GM23338 (cell line): ENCODE results near the gene TSPAN32. TPM values are rescaled to one million over a fixed set of nuclear protein-coding genes. Genes with fewer than 3 reads are reported as not detected.

ENCODE experiments used
- ATAC-seq: fragments of 200-7000 bp; cut with Tn5 transposase; 3 replicates; pipeline ENCODE4 v1.9.1; 2020
- DNase-seq: peaks from one replicate; pipeline ENCODE4 v3.0.0-alpha.2; 2015; ENCODE audit warnings: low spot score
- H2AFZ ChIP-seq: fragments of 200-600 bp; sonication (generic); 2 replicates; pipeline ENCODE4 v1.8.0; 2016; ENCODE audit warnings: antibody characterized with exemption, mild to moderate bottlenecking, moderate library complexity
- H3F3A ChIP-seq: fragments of 200-600 bp; sonication (generic); replicated peaks from 2 replicates; pipeline ENCODE4 v1.8.0; 2017; ENCODE audit warnings: antibody characterized with exemption, mixed run types, low read depth
- H3K27ac ChIP-seq: fragments of 200-600 bp; sonication (generic); 2 replicates; pipeline ENCODE4 v1.6.1; 2016; ENCODE audit warnings: low read depth
- H3K27me3 ChIP-seq: fragments of 200-600 bp; sonication (generic); 2 replicates; pipeline ENCODE4 v1.8.0; 2016; ENCODE audit warnings: mild to moderate bottlenecking, mixed run types, moderate library complexity; ENCODE audit not compliant: insufficient read depth
- H3K36me3 ChIP-seq: fragments of 200-600 bp; sonication (generic); 2 replicates; pipeline ENCODE4 v1.8.0; 2016; ENCODE audit warnings: mild to moderate bottlenecking; ENCODE audit not compliant: insufficient read depth
- H3K4me1 ChIP-seq: fragments of 200-600 bp; sonication (generic); 2 replicates; pipeline ENCODE4 v1.8.0; 2016; ENCODE audit warnings: mild to moderate bottlenecking, moderate library complexity; ENCODE audit not compliant: insufficient read depth
- H3K4me2 ChIP-seq: fragments of 200-600 bp; sonication (generic); 2 replicates; pipeline ENCODE4 v1.7.1; 2017; ENCODE audit warnings: mixed run types
- H3K4me3 ChIP-seq: fragments of 200-600 bp; sonication (generic); 2 replicates; pipeline ENCODE4 v1.6.1; 2016; ENCODE audit warnings: mixed run types
- H3K79me2 ChIP-seq: fragments of 200-600 bp; sonication (generic); replicated peaks from 2 replicates; pipeline ENCODE4 v1.8.0; 2017; ENCODE audit warnings: mild to moderate bottlenecking; ENCODE audit not compliant: insufficient read depth
- H3K9me2 ChIP-seq: fragments of 200-600 bp; sonication (generic); 2 replicates; pipeline ENCODE4 v1.8.0; 2017; ENCODE audit not compliant: insufficient read depth
- H4K20me1 ChIP-seq: fragments of 200-600 bp; sonication (generic); replicated peaks from 2 replicates; pipeline ENCODE4 v1.8.0; 2017; ENCODE audit warnings: mild to moderate bottlenecking; ENCODE audit not compliant: insufficient read depth
- H3K27ac Mint-ChIP-seq: 2 replicates; pipeline ENCODE4 v1.8.0; 2020; ENCODE audit warnings: inconsistent platforms, mild to moderate bottlenecking, moderate library complexity, mixed read lengths
- H3K27me3 Mint-ChIP-seq: 3 replicates; pipeline ENCODE4 v1.8.0; 2022; ENCODE audit warnings: low read depth, mild to moderate bottlenecking, moderate library complexity, mixed read lengths, inconsistent platforms; ENCODE audit not compliant: insufficient read depth, poor library complexity
- H3K36me3 Mint-ChIP-seq: 3 replicates; pipeline ENCODE4 v1.8.0; 2021; ENCODE audit warnings: low read depth, mild to moderate bottlenecking, inconsistent platforms, moderate library complexity, mixed read lengths
- H3K4me1 Mint-ChIP-seq: 3 replicates; pipeline ENCODE4 v1.8.0; 2020; ENCODE audit warnings: mild to moderate bottlenecking, inconsistent platforms, mixed read lengths
- H3K4me3 Mint-ChIP-seq: 3 replicates; pipeline ENCODE4 v1.8.0; 2021; ENCODE audit warnings: moderate library complexity, mild to moderate bottlenecking, inconsistent platforms, mixed read lengths
- H3K9me3 Mint-ChIP-seq: 3 replicates; pipeline ENCODE4 v1.8.0; 2020; ENCODE audit warnings: moderate library complexity, mild to moderate bottlenecking, inconsistent platforms, mixed read lengths
- CREB1 ChIP-seq: fragments of 250-450 bp; sonication (Bioruptor Pico); IDR thresholded peaks from 2 replicates; pipeline ENCODE4 v1.5.0; 2020; ENCODE audit warnings: low read depth, mild to moderate bottlenecking, moderate library complexity
- CTCF ChIP-seq, 2 experiments: fragments of 200-600 bp in 1 of 2; sonication (generic) in 1 of 2; conservative IDR thresholded peaks; 2 replicates each; pipeline versions ENCODE4 v1.5.1 to v1.6.1; 2016 to 2017; ENCODE audit warnings: antibody characterized with exemption in 2 of 2, low read depth in 2 of 2, mild to moderate bottlenecking in 2 of 2, moderate library complexity in 1 of 2
- EZH2phosphoT487 ChIP-seq: fragments of 200-600 bp; sonication (generic); IDR thresholded peaks from one replicate; pipeline ENCODE4 v1.8.1; 2018; ENCODE audit warnings: antibody characterized with exemption; ENCODE audit not compliant: unreplicated experiment
- ZNF462 ChIP-seq: fragments of 250-450 bp; sonication (Bioruptor Pico); IDR thresholded peaks from 2 replicates; pipeline ENCODE4 v1.5.0; 2020; ENCODE audit warnings: mild to moderate bottlenecking, moderate library complexity
- polyA plus RNA-seq: library from polyadenylated mRNA; unstranded; fragments of >200 nt; fragmentation: Nextera tagmentation; extraction: Ambion mirVana; gene quantifications from 2 replicates; pipeline ENCODE4 v1.2.1, GENCODE V29; 2016
- total RNA-seq: library from RNA; depleted of rRNA; stranded (reverse); fragments of >200 nt; shearing (Covaris generic); gene quantifications from 2 replicates; pipeline ENCODE4 v1.2.3, GENCODE V29; 2014

The TSPAN32 gene
- total and polyA plus RNA-seq, 2 experiments from 2014 or later, result not detected

DNA sequence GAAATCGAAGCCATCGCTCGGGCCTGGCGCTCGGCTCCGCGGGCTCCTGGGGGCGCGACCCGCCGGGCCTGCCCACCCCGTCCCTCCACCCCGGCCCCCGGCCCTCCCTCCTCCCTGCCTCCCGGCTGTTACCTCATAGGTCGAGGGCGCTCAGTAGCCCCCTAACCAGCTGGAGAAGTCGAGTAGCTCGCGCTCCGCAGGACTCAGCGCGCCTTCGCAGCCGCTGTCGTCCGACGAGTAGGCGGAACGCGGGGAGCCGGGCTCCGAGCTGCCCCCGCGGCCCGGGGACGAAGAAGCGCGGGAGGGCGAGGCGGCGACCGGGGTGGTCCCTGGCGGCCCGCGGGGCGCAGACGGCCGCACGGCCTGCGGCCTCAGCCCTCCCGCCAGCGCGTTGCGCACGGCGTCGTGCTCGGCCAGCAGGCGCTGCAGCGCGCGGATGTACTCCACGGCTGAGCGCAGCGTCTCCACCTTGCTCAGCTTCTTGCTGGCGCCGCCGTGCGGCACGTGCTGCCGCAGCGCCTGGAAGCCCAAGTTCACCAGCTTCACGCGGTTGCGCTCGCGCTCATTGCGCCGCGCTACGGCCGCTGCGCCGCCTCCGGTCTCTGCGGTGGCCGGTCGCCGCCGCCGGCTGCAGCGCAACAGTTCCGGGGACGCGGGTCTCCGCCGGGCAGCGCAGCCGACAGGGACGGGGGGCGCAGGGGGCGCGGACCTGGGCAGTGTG, 32.1 kb upstream of the TSPAN32 start:
- Mint-ChIP-seq H3K27ac (no peak overlapping the region), H3K36me3 (no peaks in the 10 kb centered on the region), H3K4me3 (peak overlapping the region; percentile 56; the same call in 2 of the 3 replicates), H3K4me1 (peaks cover 12% of the 10 kb centered on the region), H3K9me3 (peaks cover 5% of the 10 kb centered on the region; the same call in 2 of the 3 replicates), H3K27me3 (peaks cover 66% of the 10 kb centered on the region)
- H3K4me3 ChIP-seq, result peak overlapping the region; percentile 58
- no peak overlapping the region for H3K27ac ChIP-seq
- peaks cover 6% of the 10 kb centered on the region for H3K4me1 ChIP-seq
- no peaks in the 10 kb centered on the region for H3K79me2 ChIP-seq
- peaks cover 74% of the 10 kb centered on the region for H3K27me3 ChIP-seq
- H3K4me2 ChIP-seq, result peak overlapping the region; percentile 80
- TF ChIP-seq CREB1 (CRISPR knock-in tag) (peak; percentile 49), CTCF (conservative IDR thresholded peaks at IDR 0.05; ENCODE audit: low read depth in 2 of 2) (peak in 1 of 2 experiments; percentile 38; a peak in 1 of 4 replicates), ZNF462 (CRISPR knock-in tag) (no peak), EZH2phosphoT487 (no peak)
- ATAC-seq (peak; percentile 45), DNase-seq (peak; percentile 78)
- H3K9me2 ChIP-seq, result no peaks in the 10 kb centered on the region
- H2AFZ ChIP-seq, result peak overlapping the region; percentile 81
- no peaks in the 10 kb centered on the region for H3K36me3 ChIP-seq
- H4K20me1 ChIP-seq, result no peaks in the 10 kb centered on the region
- H3F3A ChIP-seq, result no peaks in the 10 kb centered on the region
